ENCODE data around the gene XPO5.

The XPO5 gene

GRCh38 chr6:43588194-43588593, 12.4 kb upstream of the XPO5 start:
- 99% methylated on average over 5 of the region's 5 CpGs for WGBS
- no peak overlapping the region for H4K8ac ChIP-seq (ENCODE audit: low read length)
- H3K79me1 ChIP-seq (replicated peaks; ENCODE audit: low read length, poor library complexity, severe bottlenecking): peaks cover 23% of the 10 kb centered on the region
- DNase-seq: no peak
- no peak overlapping the region for H2AK5ac ChIP-seq (ENCODE audit: low read length, severe bottlenecking)
- H4K91ac ChIP-seq (ENCODE audit: low read length): no peak overlapping the region
- no peak overlapping the region for H3K9ac ChIP-seq (ENCODE audit: low read length)
- no peak overlapping the region for H3K4me3 ChIP-seq (ENCODE audit: insufficient read depth in 1 of 2, low read depth in 1 of 2, low read length in 2 of 2)
- no peaks in the 10 kb centered on the region for H3K9me3 ChIP-seq (ENCODE audit: control insufficient read depth, low read length)
- no peak overlapping the region for H3K14ac ChIP-seq (ENCODE audit: low read length in 2 of 2)
- H3K23ac ChIP-seq (ENCODE audit: low read length in 2 of 2): no peak overlapping the region
- H2BK15ac ChIP-seq (ENCODE audit: low read depth, poor library complexity, severe bottlenecking): no peak overlapping the region
- no peak overlapping the region for H3K27ac ChIP-seq (ENCODE audit: low read length, poor library complexity, severe bottlenecking)
- no peak overlapping the region for H3K4me2 ChIP-seq (ENCODE audit: low read length, poor library complexity, severe bottlenecking)
- peaks cover 30 to 92% of the 10 kb centered on the region in 2 experiments for H3K36me3 ChIP-seq (ENCODE audit: control insufficient read depth in 1 of 2, insufficient read depth in 2 of 2, low read depth in 1 of 2, low read length in 2 of 2)
- H3K27me3 ChIP-seq (ENCODE audit: control insufficient read depth in 1 of 2, insufficient read depth in 1 of 2, low read length in 2 of 2): no peaks in the 10 kb centered on the region
- H2AFZ ChIP-seq (ENCODE audit: low read depth, low read length): no peak overlapping the region
- no peak overlapping the region for H3K18ac ChIP-seq (ENCODE audit: low read depth in 1 of 2, low read length in 2 of 2)
- H2BK5ac ChIP-seq (ENCODE audit: low read depth, low read length, poor library complexity, severe bottlenecking): no peak overlapping the region
- peaks cover 4% of the 10 kb centered on the region for H3K4me1 ChIP-seq (ENCODE audit: control insufficient read depth, insufficient read depth, low read depth, low read length)
- no peak overlapping the region for H3K4ac ChIP-seq (ENCODE audit: low read depth in 1 of 2, low read length in 2 of 2)
- H2BK12ac ChIP-seq (ENCODE audit: low read length in 2 of 2): no peak overlapping the region
- no peak overlapping the region for H2BK120ac ChIP-seq (ENCODE audit: low read depth, low read length)

- H3K9ac ChIP-seq (ENCODE audit: low read length): no peak overlapping the region
- H3K4me1 ChIP-seq (ENCODE audit: control insufficient read depth, insufficient read depth, low read depth, low read length): peaks cover 4% of the 10 kb centered on the region
- no peak overlapping the region for H2BK5ac ChIP-seq (ENCODE audit: low read depth, low read length, poor library complexity, severe bottlenecking)
- no peak overlapping the region for H2AFZ ChIP-seq (ENCODE audit: low read depth, low read length)
- H3K4me3 ChIP-seq (ENCODE audit: insufficient read depth in 1 of 2, low read depth in 1 of 2, low read length in 2 of 2): no peak overlapping the region
- H3K27ac ChIP-seq (ENCODE audit: low read length, poor library complexity, severe bottlenecking): no peak overlapping the region
- 75% methylated on average over 5 of the region's 7 CpGs for WGBS
- no peak for DNase-seq
- H3K4ac ChIP-seq (ENCODE audit: low read depth in 1 of 2, low read length in 2 of 2): no peak overlapping the region
- no peak overlapping the region for H4K8ac ChIP-seq (ENCODE audit: low read length)
- H3K79me1 ChIP-seq (replicated peaks; ENCODE audit: low read length, poor library complexity, severe bottlenecking): peaks cover 18% of the 10 kb centered on the region
- no peak overlapping the region for H3K23ac ChIP-seq (ENCODE audit: low read length in 2 of 2)
- no peak overlapping the region for H3K14ac ChIP-seq (ENCODE audit: low read length in 2 of 2)
- no peak overlapping the region for H2BK12ac ChIP-seq (ENCODE audit: low read length in 2 of 2)
- H2BK120ac ChIP-seq (ENCODE audit: low read depth, low read length): no peak overlapping the region
- no peak overlapping the region for H2BK15ac ChIP-seq (ENCODE audit: low read depth, poor library complexity, severe bottlenecking)
- no peaks in the 10 kb centered on the region for H3K9me3 ChIP-seq (ENCODE audit: control insufficient read depth, low read length)
- H3K18ac ChIP-seq (ENCODE audit: low read depth in 1 of 2, low read length in 2 of 2): no peak overlapping the region
- H4K91ac ChIP-seq (ENCODE audit: low read length): no peak overlapping the region
- H3K27me3 ChIP-seq (ENCODE audit: control insufficient read depth in 1 of 2, insufficient read depth in 1 of 2, low read length in 2 of 2): no peaks in the 10 kb centered on the region
- no peak overlapping the region for H3K4me2 ChIP-seq (ENCODE audit: low read length, poor library complexity, severe bottlenecking)
- no peak overlapping the region for H2AK5ac ChIP-seq (ENCODE audit: low read length, severe bottlenecking)
- H3K36me3 ChIP-seq (ENCODE audit: control insufficient read depth in 1 of 2, insufficient read depth in 2 of 2, low read depth in 1 of 2, low read length in 2 of 2): peaks cover 36 to 78% of the 10 kb centered on the region in 2 experiments
Observed at GRCh38 chr6:43584892-43585570, 9.2 kb upstream of the XPO5 start.

GRCh38 chr6:43582911-43583310, 7.1 kb upstream of the XPO5 start:
- peak overlapping the region; percentile 46 for H3K9ac ChIP-seq (ENCODE audit: low read length)
- H3K36me3 ChIP-seq (ENCODE audit: control insufficient read depth in 1 of 2, insufficient read depth in 2 of 2, low read depth in 1 of 2, low read length in 2 of 2): peaks cover 32 to 59% of the 10 kb centered on the region in 2 experiments
- H2BK15ac ChIP-seq (ENCODE audit: low read depth, poor library complexity, severe bottlenecking): no peak overlapping the region
- H3K4ac ChIP-seq (ENCODE audit: low read depth in 1 of 2, low read length in 2 of 2): no peak overlapping the region
- no peak overlapping the region for H2AFZ ChIP-seq (ENCODE audit: low read depth, low read length)
- no peak overlapping the region for H3K23ac ChIP-seq (ENCODE audit: low read length in 2 of 2)
- H4K91ac ChIP-seq (ENCODE audit: low read length): no peak overlapping the region
- no peaks in the 10 kb centered on the region for H3K9me3 ChIP-seq (ENCODE audit: control insufficient read depth, low read length)
- H3K14ac ChIP-seq (ENCODE audit: low read length in 2 of 2): no peak overlapping the region
- H3K18ac ChIP-seq (ENCODE audit: low read depth in 1 of 2, low read length in 2 of 2): no peak overlapping the region
- H4K8ac ChIP-seq (ENCODE audit: low read length): no peak overlapping the region
- no peak overlapping the region for H3K4me2 ChIP-seq (ENCODE audit: low read length, poor library complexity, severe bottlenecking)
- no peak overlapping the region for H2BK5ac ChIP-seq (ENCODE audit: low read depth, low read length, poor library complexity, severe bottlenecking)
- WGBS: 95% methylated on average over 3 of the region's 5 CpGs
- no peak overlapping the region for H2BK12ac ChIP-seq (ENCODE audit: low read length in 2 of 2)
- H3K79me1 ChIP-seq (replicated peaks; ENCODE audit: low read length, poor library complexity, severe bottlenecking): peaks cover 16% of the 10 kb centered on the region
- peaks cover 8% of the 10 kb centered on the region for H3K4me1 ChIP-seq (ENCODE audit: control insufficient read depth, insufficient read depth, low read depth, low read length)
- no peak overlapping the region for H3K4me3 ChIP-seq (ENCODE audit: insufficient read depth in 1 of 2, low read depth in 1 of 2, low read length in 2 of 2)
- H3K27me3 ChIP-seq (ENCODE audit: control insufficient read depth in 1 of 2, insufficient read depth in 1 of 2, low read length in 2 of 2): no peaks in the 10 kb centered on the region
- H3K27ac ChIP-seq (ENCODE audit: low read length, poor library complexity, severe bottlenecking): no peak overlapping the region
- no peak overlapping the region for H2BK120ac ChIP-seq (ENCODE audit: low read depth, low read length)
- no peak for DNase-seq
- H2AK5ac ChIP-seq (ENCODE audit: low read length, severe bottlenecking): no peak overlapping the region

GRCh38 chr6:43579171-43579570, 3.3 kb upstream of the XPO5 start:
- Histone ChIP-seq H2BK120ac (ENCODE audit: low read depth, low read length) (no peak overlapping the region), H3K23ac (ENCODE audit: low read length in 2 of 2) (no peak overlapping the region), H3K4me3 (ENCODE audit: insufficient read depth in 1 of 2, low read depth in 1 of 2, low read length in 2 of 2) (peak overlapping the region in 1 of 2 experiments; percentile 60), H3K18ac (ENCODE audit: low read depth in 1 of 2, low read length in 2 of 2) (no peak overlapping the region), H3K27me3 (ENCODE audit: control insufficient read depth in 1 of 2, insufficient read depth in 1 of 2, low read length in 2 of 2) (no peaks in the 10 kb centered on the region), H2BK5ac (ENCODE audit: low read depth, low read length, poor library complexity, severe bottlenecking) (no peak overlapping the region), H3K4ac (ENCODE audit: low read depth in 1 of 2, low read length in 2 of 2) (no peak overlapping the region), H2AFZ (ENCODE audit: low read depth, low read length) (no peak overlapping the region), H3K36me3 (ENCODE audit: control insufficient read depth in 1 of 2, insufficient read depth in 2 of 2, low read depth in 1 of 2, low read length in 2 of 2) (peaks cover 11 to 23% of the 10 kb centered on the region in 2 experiments), H4K8ac (ENCODE audit: low read length) (no peak overlapping the region), H3K9ac (ENCODE audit: low read length) (peak overlapping the region; percentile 20), H2BK15ac (ENCODE audit: low read depth, poor library complexity, severe bottlenecking) (no peak overlapping the region), H2BK12ac (ENCODE audit: low read length in 2 of 2) (no peak overlapping the region), H4K91ac (ENCODE audit: low read length) (no peak overlapping the region), H3K14ac (ENCODE audit: low read length in 2 of 2) (no peak overlapping the region), H3K4me2 (ENCODE audit: low read length, poor library complexity, severe bottlenecking) (peak overlapping the region; percentile 56), H3K4me1 (ENCODE audit: control insufficient read depth, insufficient read depth, low read depth, low read length) (peaks cover 6% of the 10 kb centered on the region), H3K27ac (ENCODE audit: low read length, poor library complexity, severe bottlenecking) (peak overlapping the region; percentile 93), H3K9me3 (ENCODE audit: control insufficient read depth, low read length) (no peaks in the 10 kb centered on the region), H2AK5ac (ENCODE audit: low read length, severe bottlenecking) (no peak overlapping the region), H3K79me1 (replicated peaks; ENCODE audit: low read length, poor library complexity, severe bottlenecking) (peaks cover 9% of the 10 kb centered on the region)
- peak; percentile 25 for DNase-seq
- WGBS: no CpG with 5 or more reads among the region's 2 CpGs

Data from mesenchymal stem cell (in vitro differentiated cells and primary cell).